H9 (cell line): ENCODE measurements around the gene SNAI3. TPM values are rescaled to one million over a fixed set of nuclear protein-coding genes. Genes with fewer than 3 reads are reported as not detected.
"Not testable (repeated sequence)": the region's sequence is repeated elsewhere in the genome, so short reads cannot be mapped to it uniquely, and the experiment has no call there.

ENCODE experiments used
- DNase-seq: peaks from one replicate; pipeline ENCODE4 v3.0.0-alpha.2; 2017
- H2AFZ ChIP-seq: one replicate; pipeline ENCODE4 v1.6.1; 2013; ENCODE audit warnings: mild to moderate bottlenecking, low read length, control low read depth, moderate library complexity
- H2AK5ac ChIP-seq: 2 replicates; pipeline ENCODE4 v1.6.1; 2013; ENCODE audit warnings: low read length, control low read depth, mixed read lengths; ENCODE audit not compliant: insufficient read length
- H2BK120ac ChIP-seq: one replicate; pipeline ENCODE4 v1.6.1; 2013; ENCODE audit warnings: low read depth, mild to moderate bottlenecking, low read length, control low read depth, inconsistent platforms; ENCODE audit not compliant: poor library complexity, severe bottlenecking
- H2BK12ac ChIP-seq: 2 replicates; pipeline ENCODE4 v1.6.1; 2013; ENCODE audit warnings: low read length, control low read depth, mixed read lengths, low read depth; ENCODE audit not compliant: insufficient read length
- H2BK15ac ChIP-seq: 2 replicates; pipeline ENCODE4 v1.6.1; 2013; ENCODE audit warnings: low read depth, low read length, control low read depth
- H2BK20ac ChIP-seq: one replicate; pipeline ENCODE4 v1.6.1; 2013; ENCODE audit warnings: low read depth, mild to moderate bottlenecking, low read length, control low read depth, inconsistent platforms; ENCODE audit not compliant: poor library complexity, severe bottlenecking
- H2BK5ac ChIP-seq: 2 replicates; pipeline ENCODE4 v1.6.1; 2013; ENCODE audit warnings: low read length, control low read depth, mixed read lengths; ENCODE audit not compliant: insufficient read length
- H3K14ac ChIP-seq: 2 replicates; pipeline ENCODE4 v1.6.1; 2013; ENCODE audit warnings: low read length, control low read depth; ENCODE audit not compliant: insufficient read depth
- H3K18ac ChIP-seq: 2 replicates; pipeline ENCODE4 v1.6.1; 2013; ENCODE audit warnings: low read depth, mild to moderate bottlenecking, mixed read lengths, low read length, control low read depth; ENCODE audit not compliant: insufficient read length
- H3K23ac ChIP-seq: 2 replicates; pipeline ENCODE4 v1.6.1; 2013; ENCODE audit warnings: low read length, control low read depth, mixed read lengths, low read depth; ENCODE audit not compliant: insufficient read length
- H3K23me2 ChIP-seq: 2 replicates; pipeline ENCODE4 v1.6.1; 2013; ENCODE audit warnings: low read depth, mild to moderate bottlenecking, mixed read lengths, low read length, control low read depth; ENCODE audit not compliant: insufficient read length, poor library complexity, severe bottlenecking
- H3K27ac ChIP-seq: 2 replicates; pipeline ENCODE4 v1.5.1; 2013; ENCODE audit warnings: low read length, control low read depth, mixed read lengths, low read depth; ENCODE audit not compliant: insufficient read length
- H3K27me3 ChIP-seq: 2 replicates; pipeline ENCODE4 v1.6.1; 2013; ENCODE audit warnings: low read length, control low read depth, inconsistent platforms; ENCODE audit not compliant: insufficient read depth
- H3K4ac ChIP-seq: 2 replicates; pipeline ENCODE4 v1.6.1; 2013; ENCODE audit warnings: low read depth, mild to moderate bottlenecking, control low read depth, inconsistent platforms, low read length, moderate library complexity
- H3K4me1 ChIP-seq: 2 replicates; pipeline ENCODE4 v1.6.1; 2013; ENCODE audit warnings: low read length, control low read depth, inconsistent platforms; ENCODE audit not compliant: insufficient read depth
- H3K4me2 ChIP-seq: 2 replicates; pipeline ENCODE4 v1.6.1; 2013; ENCODE audit warnings: low read length, control low read depth, mixed read lengths; ENCODE audit not compliant: insufficient read length, insufficient read depth
- H3K56ac ChIP-seq: 2 replicates; pipeline ENCODE4 v1.6.1; 2013; ENCODE audit warnings: low read depth, mild to moderate bottlenecking, mixed read lengths, low read length, control low read depth; ENCODE audit not compliant: insufficient read length
- H3K79me1 ChIP-seq: 2 replicates; pipeline ENCODE4 v1.6.1; 2013; ENCODE audit warnings: low read depth, mild to moderate bottlenecking, moderate library complexity, low read length, control low read depth, inconsistent platforms; ENCODE audit not compliant: insufficient read depth, poor library complexity, severe bottlenecking
- H3K79me2 ChIP-seq: 2 replicates; pipeline ENCODE4 v1.6.1; 2013; ENCODE audit warnings: low read length, control low read depth, inconsistent platforms; ENCODE audit not compliant: insufficient read depth
- H3K9ac ChIP-seq: 2 replicates; pipeline ENCODE4 v1.6.1; 2013; ENCODE audit warnings: low read length, control low read depth, mixed read lengths; ENCODE audit not compliant: insufficient read length; ENCODE audit errors: extremely low read depth
- H3K9me3 ChIP-seq: one replicate; pipeline ENCODE4 v1.6.1; 2013; ENCODE audit warnings: low read depth, low read length, inconsistent platforms; ENCODE audit not compliant: control insufficient read depth
- H3T11ph ChIP-seq: one replicate; pipeline ENCODE4 v1.6.1; 2013; ENCODE audit warnings: mild to moderate bottlenecking, low read length, control low read depth, inconsistent platforms
- H4K20me1 ChIP-seq: one replicate; pipeline ENCODE4 v1.6.1; 2013; ENCODE audit not compliant: control insufficient read depth, insufficient read length, insufficient read depth
- H4K5ac ChIP-seq: 2 replicates; pipeline ENCODE4 v1.6.1; 2013; ENCODE audit warnings: low read depth, mild to moderate bottlenecking, mixed read lengths, low read length, control low read depth; ENCODE audit not compliant: insufficient read length
- H4K8ac ChIP-seq: replicated peaks from 2 replicates; pipeline ENCODE4 v1.6.1; 2013; ENCODE audit warnings: low read length, control low read depth, mixed read lengths, low read depth; ENCODE audit not compliant: insufficient read length
- H4K91ac ChIP-seq: 2 replicates; pipeline ENCODE4 v1.6.1; 2013; ENCODE audit warnings: low read depth, mild to moderate bottlenecking, moderate library complexity, mixed read lengths, low read length, control low read depth; ENCODE audit not compliant: insufficient read length
- H3K27ac Mint-ChIP-seq, 3 experiments: 2 replicates in 2 of 3; 3 replicates in 1 of 3; pipeline ENCODE4 v1.8.0; 2020 to 2021; ENCODE audit warnings: mixed read lengths in 3 of 3, mild to moderate bottlenecking in 1 of 3, moderate library complexity in 1 of 3
- H3K27me3 Mint-ChIP-seq: 2 replicates; pipeline ENCODE4 v1.8.0; 2021; ENCODE audit warnings: low read depth, mild to moderate bottlenecking, moderate library complexity, mixed read lengths
- H3K36me3 Mint-ChIP-seq, 3 experiments: 2 replicates in 2 of 3; 3 replicates in 1 of 3; pipeline ENCODE4 v1.8.0; 2020 to 2021; ENCODE audit warnings: low read depth in 3 of 3, mixed read lengths in 3 of 3; ENCODE audit not compliant: insufficient read depth in 1 of 3
- H3K4me1 Mint-ChIP-seq, 2 experiments: 2 replicates each; pipeline ENCODE4 v1.8.0; 2020; ENCODE audit warnings: mixed read lengths in 2 of 2
- H3K4me3 Mint-ChIP-seq, 2 experiments: 2 replicates in 1 of 2; 3 replicates in 1 of 2; pipeline ENCODE4 v1.8.0; 2020 to 2021; ENCODE audit warnings: mild to moderate bottlenecking in 2 of 2, mixed read lengths in 2 of 2, moderate library complexity in 1 of 2
- H3K9me3 Mint-ChIP-seq, 2 experiments: 2 replicates in 1 of 2; 3 replicates in 1 of 2; pipeline ENCODE4 v1.8.0; 2020; ENCODE audit warnings: mild to moderate bottlenecking in 2 of 2, mixed read lengths in 2 of 2, moderate library complexity in 1 of 2
- WGBS: extraction: QIAGEN DNeasy Blood & Tissue Kit; methylation state at CpG from one replicate; pipeline ENCODE4 v1.1.7; 2013; ENCODE audit warnings: missing lambda C conversion rate, low lambda C conversion rate, mixed read lengths; ENCODE audit not compliant: insufficient read length; ENCODE audit errors: extremely low coverage; 5-methylcytosine and 5-hydroxymethylcytosine counted together
- total RNA-seq: library from RNA; stranded (reverse); gene quantifications from 2 replicates; pipeline ENCODE4 v1.2.1, GENCODE V29; 2021
- TF ChIP-seq, protein P1 (sequence below): fragments of 200-600 bp; sonication (generic); conservative IDR thresholded peaks from 3 replicates; pipeline ENCODE4 v1.8.0; 2021; ENCODE audit warnings: antibody characterized with exemption, mild to moderate bottlenecking

SNAI3 gene
- total RNA-seq, 1 experiment from 2014 or later, result 3.2 TPM

DNA sequence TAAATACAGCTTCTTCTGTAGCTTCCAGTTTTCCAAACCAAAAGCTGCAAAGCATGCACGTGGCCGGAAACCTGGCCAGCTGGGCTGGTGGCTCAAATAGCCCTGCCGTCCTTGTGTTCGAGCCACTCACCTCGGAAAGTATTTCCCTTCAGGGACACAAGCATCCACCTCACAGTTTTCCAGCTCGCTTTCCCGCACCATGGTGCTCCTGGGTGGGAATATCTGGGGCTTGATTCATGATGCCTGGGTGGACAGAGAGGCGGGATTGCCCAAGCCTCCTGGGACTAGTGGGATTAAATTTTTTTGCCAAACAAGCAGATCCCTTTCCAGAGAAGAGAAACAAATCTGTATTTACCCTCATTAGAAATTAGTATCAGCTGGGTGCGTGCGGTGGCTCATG lies 16.3 kb downstream of the SNAI3 start:
- no CpG with 5 or more reads among the region's 10 CpGs for WGBS
- H3K9me3 Mint-ChIP-seq, result peaks cover 3% of the 10 kb centered on the region in 2 experiments; a peak in 2 of 5 replicates

DNA sequence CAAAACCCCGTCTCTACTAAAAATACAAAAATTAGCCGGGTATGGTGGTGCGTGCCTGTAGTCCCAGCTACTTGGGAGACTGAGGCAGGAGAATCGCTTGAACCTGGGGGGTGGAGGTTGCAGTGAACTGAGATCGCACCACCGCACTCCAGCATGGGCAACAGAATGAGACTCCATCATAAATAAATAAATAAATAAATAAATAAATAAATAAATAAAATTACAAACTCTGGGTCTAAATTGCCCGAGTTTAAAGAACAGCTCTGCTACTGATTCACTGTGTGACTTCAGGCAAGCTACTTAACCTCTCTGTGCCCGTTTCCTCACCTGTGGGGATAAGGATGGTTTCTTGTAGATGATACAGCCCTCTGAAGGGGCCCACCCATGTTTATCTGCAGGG lies 16.8 kb downstream of the SNAI3 start:
- H3K14ac ChIP-seq, H3K9me3 Mint-ChIP-seq, H3K4me1 ChIP-seq, H3K23me2 ChIP-seq, H3K27ac ChIP-seq, H2BK20ac ChIP-seq, H3K56ac ChIP-seq, H3K4me3 Mint-ChIP-seq, H3K23ac ChIP-seq, H3K4ac ChIP-seq, H4K8ac ChIP-seq, H2BK5ac ChIP-seq, H3T11ph ChIP-seq, H3K27me3 Mint-ChIP-seq, H3K79me1 ChIP-seq, H2AK5ac ChIP-seq, DNase-seq, H3K27ac Mint-ChIP-seq, H3K4me2 ChIP-seq, H4K91ac ChIP-seq, H3K27me3 ChIP-seq, H3K79me2 ChIP-seq, H2BK12ac ChIP-seq, H3K9me3 ChIP-seq, H4K20me1 ChIP-seq, H2AFZ ChIP-seq, H2BK15ac ChIP-seq, H3K18ac ChIP-seq, H3K9ac ChIP-seq, H4K5ac ChIP-seq, H2BK120ac ChIP-seq: not testable (repeated sequence)
- WGBS, result no CpG with 5 or more reads among the region's 8 CpGs
- Mint-ChIP-seq H3K4me1 (peaks cover 9 to 12% of the 10 kb centered on the region in 2 experiments), H3K36me3 (peaks cover 13 to 34% (median 16%) of the 10 kb centered on the region in 3 experiments)

More for the DNA sequence above, 16.3 kb downstream of the SNAI3 start:
- H2AFZ ChIP-seq, result no peak overlapping the region
- Mint-ChIP-seq H3K4me3 (no peak overlapping the region), H3K27me3 (no peaks in the 10 kb centered on the region; the same call in 1 of the 2 replicates), H3K36me3 (peaks cover 13 to 32% (median 16%) of the 10 kb centered on the region in 3 experiments), H3K4me1 (peaks cover 9 to 10% of the 10 kb centered on the region in 2 experiments), H3K27ac (peak overlapping the region in 1 of 3 experiments; percentile 15; a peak in 1 of 7 replicates)
- H2BK5ac ChIP-seq, result no peak overlapping the region
- H3K14ac ChIP-seq, result no peak overlapping the region
- no peak overlapping the region for H3K23ac ChIP-seq
- no peaks in the 10 kb centered on the region for H3K27me3 ChIP-seq
- no peak overlapping the region for H3K56ac ChIP-seq
- no peaks in the 10 kb centered on the region for H4K20me1 ChIP-seq
- no peak overlapping the region for H2AK5ac ChIP-seq
- no peak overlapping the region for H3K4me2 ChIP-seq
- H3K4me1 ChIP-seq, result no peaks in the 10 kb centered on the region
- no peaks in the 10 kb centered on the region for H3K79me2 ChIP-seq
- no peaks in the 10 kb centered on the region for H3K23me2 ChIP-seq
- no peak overlapping the region for H3T11ph ChIP-seq
- H3K18ac ChIP-seq, result no peak overlapping the region
- TF ChIP-seq, protein P1, sequence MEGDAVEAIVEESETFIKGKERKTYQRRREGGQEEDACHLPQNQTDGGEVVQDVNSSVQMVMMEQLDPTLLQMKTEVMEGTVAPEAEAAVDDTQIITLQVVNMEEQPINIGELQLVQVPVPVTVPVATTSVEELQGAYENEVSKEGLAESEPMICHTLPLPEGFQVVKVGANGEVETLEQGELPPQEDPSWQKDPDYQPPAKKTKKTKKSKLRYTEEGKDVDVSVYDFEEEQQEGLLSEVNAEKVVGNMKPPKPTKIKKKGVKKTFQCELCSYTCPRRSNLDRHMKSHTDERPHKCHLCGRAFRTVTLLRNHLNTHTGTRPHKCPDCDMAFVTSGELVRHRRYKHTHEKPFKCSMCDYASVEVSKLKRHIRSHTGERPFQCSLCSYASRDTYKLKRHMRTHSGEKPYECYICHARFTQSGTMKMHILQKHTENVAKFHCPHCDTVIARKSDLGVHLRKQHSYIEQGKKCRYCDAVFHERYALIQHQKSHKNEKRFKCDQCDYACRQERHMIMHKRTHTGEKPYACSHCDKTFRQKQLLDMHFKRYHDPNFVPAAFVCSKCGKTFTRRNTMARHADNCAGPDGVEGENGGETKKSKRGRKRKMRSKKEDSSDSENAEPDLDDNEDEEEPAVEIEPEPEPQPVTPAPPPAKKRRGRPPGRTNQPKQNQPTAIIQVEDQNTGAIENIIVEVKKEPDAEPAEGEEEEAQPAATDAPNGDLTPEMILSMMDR, result no peak
- no peak overlapping the region for H2BK12ac ChIP-seq
- no peak overlapping the region for H3K9ac ChIP-seq
- no peaks in the 10 kb centered on the region for H3K79me1 ChIP-seq
- no peak overlapping the region for H2BK20ac ChIP-seq
- no peak overlapping the region for H4K91ac ChIP-seq
- no peak overlapping the region for H2BK120ac ChIP-seq
- H3K4ac ChIP-seq, result no peak overlapping the region
- no peak overlapping the region for H3K27ac ChIP-seq
- no peaks in the 10 kb centered on the region for H3K9me3 ChIP-seq
- no peak overlapping the region for H2BK15ac ChIP-seq
- H4K8ac ChIP-seq, result no peak overlapping the region
- no peak overlapping the region for H4K5ac ChIP-seq
- no peak for DNase-seq
